H9 (cell line): ENCODE results near the gene DDTL. TPM values are rescaled to one million over a fixed set of nuclear protein-coding genes. Genes with fewer than 3 reads are reported as not detected.

ENCODE experiments used
- DNase-seq: peaks from one replicate; pipeline ENCODE4 v3.0.0-alpha.2; 2017
- H2AFZ ChIP-seq: one replicate; pipeline ENCODE4 v1.6.1; 2013; ENCODE audit warnings: mild to moderate bottlenecking, low read length, control low read depth, moderate library complexity
- H2AK5ac ChIP-seq: 2 replicates; pipeline ENCODE4 v1.6.1; 2013; ENCODE audit warnings: low read length, control low read depth, mixed read lengths; ENCODE audit not compliant: insufficient read length
- H2BK120ac ChIP-seq: one replicate; pipeline ENCODE4 v1.6.1; 2013; ENCODE audit warnings: low read depth, mild to moderate bottlenecking, low read length, control low read depth, inconsistent platforms; ENCODE audit not compliant: poor library complexity, severe bottlenecking
- H2BK12ac ChIP-seq: 2 replicates; pipeline ENCODE4 v1.6.1; 2013; ENCODE audit warnings: low read length, control low read depth, mixed read lengths, low read depth; ENCODE audit not compliant: insufficient read length
- H2BK15ac ChIP-seq: 2 replicates; pipeline ENCODE4 v1.6.1; 2013; ENCODE audit warnings: low read depth, low read length, control low read depth
- H2BK20ac ChIP-seq: one replicate; pipeline ENCODE4 v1.6.1; 2013; ENCODE audit warnings: low read depth, mild to moderate bottlenecking, low read length, control low read depth, inconsistent platforms; ENCODE audit not compliant: poor library complexity, severe bottlenecking
- H2BK5ac ChIP-seq: 2 replicates; pipeline ENCODE4 v1.6.1; 2013; ENCODE audit warnings: low read length, control low read depth, mixed read lengths; ENCODE audit not compliant: insufficient read length
- H3K14ac ChIP-seq: 2 replicates; pipeline ENCODE4 v1.6.1; 2013; ENCODE audit warnings: low read length, control low read depth; ENCODE audit not compliant: insufficient read depth
- H3K18ac ChIP-seq: 2 replicates; pipeline ENCODE4 v1.6.1; 2013; ENCODE audit warnings: low read depth, mild to moderate bottlenecking, mixed read lengths, low read length, control low read depth; ENCODE audit not compliant: insufficient read length
- H3K23ac ChIP-seq: 2 replicates; pipeline ENCODE4 v1.6.1; 2013; ENCODE audit warnings: low read length, control low read depth, mixed read lengths, low read depth; ENCODE audit not compliant: insufficient read length
- H3K23me2 ChIP-seq: 2 replicates; pipeline ENCODE4 v1.6.1; 2013; ENCODE audit warnings: low read depth, mild to moderate bottlenecking, mixed read lengths, low read length, control low read depth; ENCODE audit not compliant: insufficient read length, poor library complexity, severe bottlenecking
- H3K27ac ChIP-seq: 2 replicates; pipeline ENCODE4 v1.5.1; 2013; ENCODE audit warnings: low read length, control low read depth, mixed read lengths, low read depth; ENCODE audit not compliant: insufficient read length
- H3K27me3 ChIP-seq: 2 replicates; pipeline ENCODE4 v1.6.1; 2013; ENCODE audit warnings: low read length, control low read depth, inconsistent platforms; ENCODE audit not compliant: insufficient read depth
- H3K4ac ChIP-seq: 2 replicates; pipeline ENCODE4 v1.6.1; 2013; ENCODE audit warnings: low read depth, mild to moderate bottlenecking, control low read depth, inconsistent platforms, low read length, moderate library complexity
- H3K4me1 ChIP-seq: 2 replicates; pipeline ENCODE4 v1.6.1; 2013; ENCODE audit warnings: low read length, control low read depth, inconsistent platforms; ENCODE audit not compliant: insufficient read depth
- H3K4me2 ChIP-seq: 2 replicates; pipeline ENCODE4 v1.6.1; 2013; ENCODE audit warnings: low read length, control low read depth, mixed read lengths; ENCODE audit not compliant: insufficient read length, insufficient read depth
- H3K56ac ChIP-seq: 2 replicates; pipeline ENCODE4 v1.6.1; 2013; ENCODE audit warnings: low read depth, mild to moderate bottlenecking, mixed read lengths, low read length, control low read depth; ENCODE audit not compliant: insufficient read length
- H3K79me1 ChIP-seq: 2 replicates; pipeline ENCODE4 v1.6.1; 2013; ENCODE audit warnings: low read depth, mild to moderate bottlenecking, moderate library complexity, low read length, control low read depth, inconsistent platforms; ENCODE audit not compliant: insufficient read depth, poor library complexity, severe bottlenecking
- H3K79me2 ChIP-seq: 2 replicates; pipeline ENCODE4 v1.6.1; 2013; ENCODE audit warnings: low read length, control low read depth, inconsistent platforms; ENCODE audit not compliant: insufficient read depth
- H3K9ac ChIP-seq: 2 replicates; pipeline ENCODE4 v1.6.1; 2013; ENCODE audit warnings: low read length, control low read depth, mixed read lengths; ENCODE audit not compliant: insufficient read length; ENCODE audit errors: extremely low read depth
- H3K9me3 ChIP-seq: one replicate; pipeline ENCODE4 v1.6.1; 2013; ENCODE audit warnings: low read depth, low read length, inconsistent platforms; ENCODE audit not compliant: control insufficient read depth
- H3T11ph ChIP-seq: one replicate; pipeline ENCODE4 v1.6.1; 2013; ENCODE audit warnings: mild to moderate bottlenecking, low read length, control low read depth, inconsistent platforms
- H4K20me1 ChIP-seq: one replicate; pipeline ENCODE4 v1.6.1; 2013; ENCODE audit not compliant: control insufficient read depth, insufficient read length, insufficient read depth
- H4K5ac ChIP-seq: 2 replicates; pipeline ENCODE4 v1.6.1; 2013; ENCODE audit warnings: low read depth, mild to moderate bottlenecking, mixed read lengths, low read length, control low read depth; ENCODE audit not compliant: insufficient read length
- H4K8ac ChIP-seq: replicated peaks from 2 replicates; pipeline ENCODE4 v1.6.1; 2013; ENCODE audit warnings: low read length, control low read depth, mixed read lengths, low read depth; ENCODE audit not compliant: insufficient read length
- H4K91ac ChIP-seq: 2 replicates; pipeline ENCODE4 v1.6.1; 2013; ENCODE audit warnings: low read depth, mild to moderate bottlenecking, moderate library complexity, mixed read lengths, low read length, control low read depth; ENCODE audit not compliant: insufficient read length
- H3K27ac Mint-ChIP-seq, 3 experiments: 2 replicates in 2 of 3; 3 replicates in 1 of 3; pipeline ENCODE4 v1.8.0; 2020 to 2021; ENCODE audit warnings: mixed read lengths in 3 of 3, mild to moderate bottlenecking in 1 of 3, moderate library complexity in 1 of 3
- H3K27me3 Mint-ChIP-seq: 2 replicates; pipeline ENCODE4 v1.8.0; 2021; ENCODE audit warnings: low read depth, mild to moderate bottlenecking, moderate library complexity, mixed read lengths
- H3K36me3 Mint-ChIP-seq, 3 experiments: 2 replicates in 2 of 3; 3 replicates in 1 of 3; pipeline ENCODE4 v1.8.0; 2020 to 2021; ENCODE audit warnings: low read depth in 3 of 3, mixed read lengths in 3 of 3; ENCODE audit not compliant: insufficient read depth in 1 of 3
- H3K4me1 Mint-ChIP-seq, 2 experiments: 2 replicates each; pipeline ENCODE4 v1.8.0; 2020; ENCODE audit warnings: mixed read lengths in 2 of 2
- H3K4me3 Mint-ChIP-seq, 2 experiments: 2 replicates in 1 of 2; 3 replicates in 1 of 2; pipeline ENCODE4 v1.8.0; 2020 to 2021; ENCODE audit warnings: mild to moderate bottlenecking in 2 of 2, mixed read lengths in 2 of 2, moderate library complexity in 1 of 2
- H3K9me3 Mint-ChIP-seq, 2 experiments: 2 replicates in 1 of 2; 3 replicates in 1 of 2; pipeline ENCODE4 v1.8.0; 2020; ENCODE audit warnings: mild to moderate bottlenecking in 2 of 2, mixed read lengths in 2 of 2, moderate library complexity in 1 of 2
- WGBS: extraction: QIAGEN DNeasy Blood & Tissue Kit; methylation state at CpG from one replicate; pipeline ENCODE4 v1.1.7; 2013; ENCODE audit warnings: missing lambda C conversion rate, low lambda C conversion rate, mixed read lengths; ENCODE audit not compliant: insufficient read length; ENCODE audit errors: extremely low coverage; 5-methylcytosine and 5-hydroxymethylcytosine counted together
- total RNA-seq: library from RNA; stranded (reverse); gene quantifications from 2 replicates; pipeline ENCODE4 v1.2.1, GENCODE V29; 2021
- TF ChIP-seq, protein P1 (sequence below): fragments of 200-600 bp; sonication (generic); conservative IDR thresholded peaks from 3 replicates; pipeline ENCODE4 v1.8.0; 2021; ENCODE audit warnings: antibody characterized with exemption, mild to moderate bottlenecking

The DDTL gene
- total RNA-seq, 1 experiment from 2014 or later = not detected

DNA sequence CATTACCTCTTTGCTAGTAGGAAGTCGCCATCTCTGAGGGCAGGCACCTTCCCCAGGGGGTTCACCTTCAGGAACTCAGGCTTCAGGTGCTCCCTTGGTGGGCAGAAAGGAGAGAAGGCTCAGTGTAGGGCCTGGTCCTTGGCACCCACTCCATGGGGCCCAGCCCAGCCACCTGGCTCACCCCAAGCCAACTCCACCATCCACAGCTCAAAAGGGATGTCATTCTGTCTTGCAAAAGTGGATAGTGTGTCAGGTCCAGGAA lies 41.3 kb downstream of the DDTL start:
- Histone ChIP-seq H2AK5ac (no peak overlapping the region), H3T11ph (no peak overlapping the region), H3K79me1 (no peaks in the 10 kb centered on the region), H4K8ac (no peak overlapping the region), H3K27me3 (no peaks in the 10 kb centered on the region; the same call in 1 of the 2 replicates), H4K5ac (no peak overlapping the region), H2BK12ac (no peak overlapping the region), H3K9ac (no peak overlapping the region), H3K56ac (no peak overlapping the region), H3K23me2 (peaks cover 5% of the 10 kb centered on the region), H2BK20ac (no peak overlapping the region), H3K79me2 (peaks cover 4% of the 10 kb centered on the region; the same call in 1 of the 2 replicates), H2BK120ac (no peak overlapping the region), H3K23ac (no peak overlapping the region), H2AFZ (no peak overlapping the region), H3K4ac (no peak overlapping the region), H4K20me1 (peaks cover 2% of the 10 kb centered on the region), H2BK5ac (no peak overlapping the region), H3K4me2 (no peak overlapping the region), H4K91ac (no peak overlapping the region), H3K4me1 (no peaks in the 10 kb centered on the region; the same call in 1 of the 2 replicates), H3K9me3 (no peaks in the 10 kb centered on the region), H3K14ac (no peak overlapping the region), H3K27ac (no peak overlapping the region), H2BK15ac (no peak overlapping the region), H3K18ac (no peak overlapping the region)
- TF ChIP-seq, protein P1, sequence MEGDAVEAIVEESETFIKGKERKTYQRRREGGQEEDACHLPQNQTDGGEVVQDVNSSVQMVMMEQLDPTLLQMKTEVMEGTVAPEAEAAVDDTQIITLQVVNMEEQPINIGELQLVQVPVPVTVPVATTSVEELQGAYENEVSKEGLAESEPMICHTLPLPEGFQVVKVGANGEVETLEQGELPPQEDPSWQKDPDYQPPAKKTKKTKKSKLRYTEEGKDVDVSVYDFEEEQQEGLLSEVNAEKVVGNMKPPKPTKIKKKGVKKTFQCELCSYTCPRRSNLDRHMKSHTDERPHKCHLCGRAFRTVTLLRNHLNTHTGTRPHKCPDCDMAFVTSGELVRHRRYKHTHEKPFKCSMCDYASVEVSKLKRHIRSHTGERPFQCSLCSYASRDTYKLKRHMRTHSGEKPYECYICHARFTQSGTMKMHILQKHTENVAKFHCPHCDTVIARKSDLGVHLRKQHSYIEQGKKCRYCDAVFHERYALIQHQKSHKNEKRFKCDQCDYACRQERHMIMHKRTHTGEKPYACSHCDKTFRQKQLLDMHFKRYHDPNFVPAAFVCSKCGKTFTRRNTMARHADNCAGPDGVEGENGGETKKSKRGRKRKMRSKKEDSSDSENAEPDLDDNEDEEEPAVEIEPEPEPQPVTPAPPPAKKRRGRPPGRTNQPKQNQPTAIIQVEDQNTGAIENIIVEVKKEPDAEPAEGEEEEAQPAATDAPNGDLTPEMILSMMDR = no peak
- Mint-ChIP-seq H3K9me3 (peaks cover 0 to 4% of the 10 kb centered on the region in 2 experiments; a peak in 2 of 5 replicates), H3K27ac (no peak overlapping the region; a peak in 1 of 7 replicates), H3K4me3 (no peak overlapping the region), H3K4me1 (peaks cover 7 to 18% of the 10 kb centered on the region in 2 experiments), H3K27me3 (peaks cover 6% of the 10 kb centered on the region), H3K36me3 (no peaks in the 10 kb centered on the region; a peak in 1 of 7 replicates)
- WGBS = no CpG with 5 or more reads among the region's 1 CpG
- DNase-seq = no peak
